A673 (cell line): Measurements from ENCODE around the gene FAM83F. TPM values are rescaled to one million over a fixed set of nuclear protein-coding genes. Genes with fewer than 3 reads are reported as not detected.

Experiments
- BruUV-seq: library from RNA; stranded (reverse); fragments of 400-500 nt; replicated peaks from 2 replicates; lab custom pipeline; 2021; lab: Mats Ljungman, UMichigan
- CTCF ChIA-PET: fragments of 300-600 bp; sonication (Branson Sonifier 250); formaldehyde crosslinking; loops from one replicate; lab custom pipeline; 2022; ENCODE audit warnings: antibody characterized with exemption; lab: Charles Lee
- POLR2A ChIA-PET: fragments of 300-600 bp; sonication (Branson Sonifier 250); formaldehyde crosslinking; loops from one replicate; lab custom pipeline; 2022; ENCODE audit warnings: antibody characterized with exemption; ENCODE audit not compliant: low non-redundant PET; lab: Charles Lee
- DNase-seq: peaks from one replicate; pipeline ENCODE4 v3.0.0-alpha.2; 2015; ENCODE audit warnings: low spot score
- H3K27ac ChIP-seq: fragments of 200-600 bp; sonication (generic); 2 replicates; pipeline ENCODE4 v1.5.1; 2016; ENCODE audit warnings: mixed run types, low read depth, mild to moderate bottlenecking, mixed read lengths, antibody characterized with exemption, low read length; ENCODE audit not compliant: poor library complexity, severe bottlenecking
- H3K27me3 ChIP-seq: fragments of 200-600 bp; sonication (generic); replicated peaks from 2 replicates; pipeline ENCODE4 v1.6.1; 2017; ENCODE audit warnings: mixed run types, low read depth, mild to moderate bottlenecking, mixed read lengths, antibody characterized with exemption, low read length; ENCODE audit not compliant: insufficient read depth, poor library complexity
- H3K36me3 ChIP-seq: fragments of 200-600 bp; sonication (generic); 2 replicates; pipeline ENCODE4 v1.6.1; 2016; ENCODE audit warnings: mixed run types, mild to moderate bottlenecking, mixed read lengths, antibody characterized with exemption, low read length; ENCODE audit not compliant: insufficient read depth, poor library complexity, severe bottlenecking
- H3K4me1 ChIP-seq: fragments of 200-600 bp; sonication (generic); 2 replicates; pipeline ENCODE4 v1.6.1; 2017; ENCODE audit warnings: mixed run types, mild to moderate bottlenecking, mixed read lengths, antibody characterized with exemption, low read length; ENCODE audit not compliant: insufficient read depth, poor library complexity, severe bottlenecking
- H3K4me3 ChIP-seq: fragments of 200-600 bp; sonication (generic); 2 replicates; pipeline ENCODE4 v1.5.1; 2016; ENCODE audit warnings: low read depth, mixed run types, mild to moderate bottlenecking, mixed read lengths, low read length; ENCODE audit not compliant: poor library complexity, severe bottlenecking
- H3K9me3 ChIP-seq: fragments of 200-600 bp; sonication (generic); 2 replicates; pipeline ENCODE4 v1.6.1; 2016; ENCODE audit warnings: mixed run types, low read depth, mild to moderate bottlenecking, mixed read lengths, antibody characterized with exemption, low read length; ENCODE audit not compliant: poor library complexity, severe bottlenecking
- CTCF ChIP-seq: fragments of 300-800, 200-600 bp; sonication (generic); conservative IDR thresholded peaks from 2 replicates; pipeline ENCODE4 v1.5.1; 2017; ENCODE audit warnings: low read depth, mild to moderate bottlenecking, antibody characterized with exemption, low read length, moderate library complexity, mixed read lengths
- EZH2 ChIP-seq: fragments of 200-600 bp; sonication (generic); IDR thresholded peaks from 2 replicates; pipeline ENCODE4 v1.6.1; 2017; ENCODE audit warnings: borderline replicate concordance, low read depth, mild to moderate bottlenecking, mixed read lengths, antibody characterized with exemption, low read length; ENCODE audit not compliant: poor library complexity, severe bottlenecking
- intact Hi-C: fragments of 100-400 bp; cut with micrococcal nuclease; formaldehyde crosslinking; loops from one replicate; pipeline ENCODE4 v1.10.0; 2022; ENCODE audit not compliant: unreplicated experiment
- total RNA-seq: library from RNA; stranded (reverse); gene quantifications from 2 replicates; pipeline ENCODE4 v1.2.3, GENCODE V29; 2021

FAM83F gene
- total RNA-seq, 1 experiment from 2014 or later, result not detected

- H3K9me3 ChIP-seq, result no peaks in the 10 kb centered on the region
- DNase-seq, result no peak
- H3K4me3 ChIP-seq, result no peak overlapping the region
- TF ChIP-seq EZH2 (no peak), CTCF (no peak)
- H3K4me1 ChIP-seq, result no peaks in the 10 kb centered on the region
- no TSS peak for BruUV-seq
- CTCF ChIA-PET, result no interaction called here
- POLR2A ChIA-PET, result no interaction called here
- H3K36me3 ChIP-seq, result no peaks in the 10 kb centered on the region
- no peak overlapping the region for H3K27ac ChIP-seq
- peaks cover 24% of the 10 kb centered on the region for H3K27me3 ChIP-seq
- intact Hi-C loops, result no loop called here
Observed at GRCh38 chr22:39967103-39967829, 27.5 kb upstream of the FAM83F start.

- Histone ChIP-seq H3K36me3 (no peaks in the 10 kb centered on the region), H3K27me3 (peaks cover 34% of the 10 kb centered on the region), H3K4me1 (no peaks in the 10 kb centered on the region), H3K27ac (no peak overlapping the region), H3K4me3 (no peak overlapping the region), H3K9me3 (no peaks in the 10 kb centered on the region)
- intact Hi-C loops, result no loop called here
- DNase-seq, result no peak
- ChIA-PET POLR2A (no interaction called here), CTCF (no interaction called here)
- BruUV-seq, result no TSS peak
- no peak for TF ChIP-seq EZH2
- no peak for TF ChIP-seq CTCF
Observed at GRCh38 chr22:39967996-39968972, 26.5 kb upstream of the FAM83F start.

GRCh38 chr22:39970742-39971141 is 24.0 kb upstream of the FAM83F start:
- Histone ChIP-seq H3K27ac (no peak overlapping the region), H3K4me1 (no peaks in the 10 kb centered on the region), H3K9me3 (no peaks in the 10 kb centered on the region), H3K4me3 (no peak overlapping the region), H3K36me3 (no peaks in the 10 kb centered on the region), H3K27me3 (peaks cover 55% of the 10 kb centered on the region)
- intact Hi-C loops, result no loop called here
- TF ChIP-seq CTCF, result no peak
- TF ChIP-seq EZH2, result no peak
- BruUV-seq, result no TSS peak
- no peak for DNase-seq
- POLR2A ChIA-PET, result no interaction called here
- CTCF ChIA-PET, result no interaction called here
